GM23338 (cell line): ENCODE measurements around the gene NPDC1. TPM values are rescaled to one million over a fixed set of nuclear protein-coding genes. Genes with fewer than 3 reads are reported as not detected.

Experiments
- ETS1 ChIP-seq: IDR thresholded peaks from 2 replicates; pipeline ENCODE4 v1.6.1; 2016; ENCODE audit warnings: antibody characterized with exemption
- EZH2phosphoT487 ChIP-seq: fragments of 200-600 bp; sonication (generic); IDR thresholded peaks from one replicate; pipeline ENCODE4 v1.8.1; 2018; ENCODE audit warnings: antibody characterized with exemption; ENCODE audit not compliant: unreplicated experiment
- JUNB ChIP-seq: IDR thresholded peaks from one replicate; pipeline ENCODE4 v1.6.1; 2016; ENCODE audit warnings: antibody characterized with exemption; ENCODE audit not compliant: unreplicated experiment
- NANOG ChIP-seq: IDR thresholded peaks from 2 replicates; pipeline ENCODE4 v1.6.1; 2016; ENCODE audit warnings: antibody characterized with exemption, borderline replicate concordance
- POLR2AphosphoS5 ChIP-seq: IDR thresholded peaks from 2 replicates; pipeline ENCODE4 v1.6.1; 2016; ENCODE audit warnings: antibody characterized with exemption, low read depth
- REST ChIP-seq: IDR thresholded peaks from one replicate; pipeline ENCODE4 v1.6.1; 2018; ENCODE audit warnings: antibody characterized with exemption; ENCODE audit not compliant: unreplicated experiment
- STAT1 ChIP-seq: IDR thresholded peaks from one replicate; pipeline ENCODE4 v1.6.1; 2016; ENCODE audit warnings: antibody characterized with exemption; ENCODE audit not compliant: unreplicated experiment
- ZNF114 ChIP-seq: fragments of 250-450 bp; sonication (Bioruptor Pico); IDR thresholded peaks from 2 replicates; pipeline ENCODE4 v1.5.0; 2020; ENCODE audit warnings: mild to moderate bottlenecking, moderate library complexity
- ZNF331 ChIP-seq: fragments of 250-450 bp; sonication (Bioruptor Pico); IDR thresholded peaks from 2 replicates; pipeline ENCODE4 v1.5.0; 2020; ENCODE audit warnings: low read depth, mild to moderate bottlenecking, moderate library complexity
- ZNF462 ChIP-seq: fragments of 250-450 bp; sonication (Bioruptor Pico); IDR thresholded peaks from 2 replicates; pipeline ENCODE4 v1.5.0; 2020; ENCODE audit warnings: mild to moderate bottlenecking, moderate library complexity
- polyA plus RNA-seq: library from polyadenylated mRNA; unstranded; fragments of >200 nt; fragmentation: Nextera tagmentation; extraction: Ambion mirVana; gene quantifications from 2 replicates; pipeline ENCODE4 v1.2.1, GENCODE V29; 2016
- total RNA-seq: library from RNA; depleted of rRNA; stranded (reverse); fragments of >200 nt; shearing (Covaris generic); gene quantifications from 2 replicates; pipeline ENCODE4 v1.2.3, GENCODE V29; 2014

The NPDC1 gene
- total and polyA plus RNA-seq, 2 experiments from 2014 or later: 34.3 to 35.5 TPM

- TF ChIP-seq ZNF462 (no peak), STAT1 (no peak), ZNF114 (CRISPR knock-in tag) (no peak), JUNB (no peak), REST (no peak), EZH2phosphoT487 (no peak), ZNF331 (CRISPR knock-in tag) (no peak), ETS1 (no peak), NANOG (no peak), POLR2AphosphoS5 (no peak)
Measured at GRCh38 chr9:137052293-137052692, 6.3 kb upstream of the NPDC1 start (continued).
